Eye (tissue), 1 donor: ENCODE measurements around the gene PLP2.
A peak's percentile ranks its signal among the peaks of the same experiment; 100 is the strongest.
"Not testable (repeated sequence)": the region's sequence is repeated elsewhere in the genome, so short reads cannot be mapped to it uniquely, and the experiment has no call there.

ENCODE experiments used
- DNase-seq: peaks from one replicate; pipeline ENCODE4 v3.0.0-alpha.2; 2015

PLP2 gene, protein sequence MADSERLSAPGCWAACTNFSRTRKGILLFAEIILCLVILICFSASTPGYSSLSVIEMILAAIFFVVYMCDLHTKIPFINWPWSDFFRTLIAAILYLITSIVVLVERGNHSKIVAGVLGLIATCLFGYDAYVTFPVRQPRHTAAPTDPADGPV

DNA sequence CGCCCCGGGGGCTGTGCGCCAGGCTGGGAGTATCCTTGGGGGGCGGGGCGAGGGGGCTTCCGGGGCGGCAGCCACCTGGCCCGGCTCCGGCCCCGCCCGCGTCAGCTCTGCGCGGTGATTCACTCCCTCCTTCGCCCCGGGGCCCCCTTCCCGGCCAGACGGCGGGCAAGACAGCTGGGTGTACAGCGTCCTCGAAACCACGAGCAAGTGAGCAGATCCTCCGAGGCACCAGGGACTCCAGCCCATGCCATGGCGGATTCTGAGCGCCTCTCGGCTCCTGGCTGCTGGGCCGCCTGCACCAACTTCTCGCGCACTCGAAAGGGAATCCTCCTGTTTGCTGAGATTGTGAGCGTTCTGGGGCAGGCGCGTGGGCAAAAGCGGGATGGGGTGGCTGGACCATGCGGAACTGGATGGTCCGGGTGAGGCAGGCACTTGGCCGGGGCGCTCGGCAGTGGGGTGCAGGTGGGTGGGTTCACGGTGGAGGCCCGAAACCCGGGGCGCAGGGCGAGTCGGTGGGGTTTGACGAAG, at the start of gene PLP2:
Gene PLP2, plus strand, starts transcription at position 147 of the 528 bp plus-strand sequence. Its CDS starts 103 bp downstream, at position 250.
- peak; percentile 45 for DNase-seq

DNA sequence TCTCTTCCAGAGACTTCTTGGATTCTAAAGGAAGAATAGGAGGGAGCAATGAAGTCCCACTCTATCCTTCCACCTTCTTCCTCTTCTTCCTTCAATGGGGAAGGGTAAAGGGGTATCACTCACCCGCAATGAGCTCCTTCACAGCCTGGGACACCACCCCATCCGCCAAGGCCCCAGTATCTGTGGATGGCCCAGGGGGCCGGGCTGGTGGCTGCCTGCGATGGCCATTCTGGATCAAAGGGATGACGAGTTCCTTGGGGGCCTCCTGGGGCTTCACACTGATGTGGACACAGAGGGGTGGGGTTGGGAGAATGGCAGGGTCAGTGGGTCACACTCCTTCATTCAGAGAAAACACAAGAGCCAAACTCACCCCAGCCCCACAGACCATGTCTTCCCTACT, 49.2 kb upstream of the PLP2 start:
- DNase-seq = no peak

DNA sequence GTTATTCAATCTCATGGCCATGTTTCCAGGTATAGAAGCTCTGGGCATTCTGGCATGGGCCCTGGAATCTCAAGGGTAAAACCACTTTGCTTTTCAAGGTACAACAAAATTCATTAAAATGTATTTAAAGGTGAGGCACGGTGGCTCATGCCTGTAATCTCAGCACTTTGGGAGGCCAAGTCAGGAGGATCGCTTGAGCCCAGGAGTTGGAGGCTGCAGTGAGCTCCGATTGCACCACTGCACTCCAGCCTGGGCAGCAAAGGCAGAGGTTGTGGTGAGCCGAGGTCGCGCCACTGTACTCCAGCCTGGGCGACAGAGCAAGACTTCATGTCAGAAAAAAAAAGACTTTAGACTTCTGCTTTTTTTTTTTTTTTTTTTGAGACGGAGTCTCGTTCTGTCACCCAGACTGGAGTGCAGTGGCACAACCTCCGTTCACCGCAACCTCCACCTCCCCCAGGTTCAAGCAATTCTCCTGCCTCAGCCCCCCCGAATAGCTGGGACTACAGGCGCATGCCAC, 43.9 kb upstream of the PLP2 start:
- not testable (repeated sequence) for DNase-seq

DNA sequence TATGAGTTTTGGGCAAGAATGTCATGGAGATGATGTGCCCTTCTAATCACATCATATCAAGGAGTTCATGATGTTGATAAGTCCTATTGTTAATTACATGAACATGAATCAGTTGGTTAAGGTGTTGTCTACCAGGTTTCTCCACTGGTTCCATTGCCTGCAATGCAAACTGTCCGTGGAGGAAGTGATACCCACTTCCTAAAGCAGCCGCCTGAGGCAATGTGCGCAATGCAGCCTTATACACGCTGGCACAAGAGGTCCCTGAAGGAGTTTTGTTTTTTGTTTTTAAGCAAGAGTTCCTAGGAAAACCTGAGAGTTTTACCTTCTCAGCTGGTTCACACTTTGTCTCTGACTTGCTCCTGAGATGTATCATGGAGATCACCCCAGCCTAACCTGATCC, 42.3 kb upstream of the PLP2 start:
- DNase-seq = no peak

DNA sequence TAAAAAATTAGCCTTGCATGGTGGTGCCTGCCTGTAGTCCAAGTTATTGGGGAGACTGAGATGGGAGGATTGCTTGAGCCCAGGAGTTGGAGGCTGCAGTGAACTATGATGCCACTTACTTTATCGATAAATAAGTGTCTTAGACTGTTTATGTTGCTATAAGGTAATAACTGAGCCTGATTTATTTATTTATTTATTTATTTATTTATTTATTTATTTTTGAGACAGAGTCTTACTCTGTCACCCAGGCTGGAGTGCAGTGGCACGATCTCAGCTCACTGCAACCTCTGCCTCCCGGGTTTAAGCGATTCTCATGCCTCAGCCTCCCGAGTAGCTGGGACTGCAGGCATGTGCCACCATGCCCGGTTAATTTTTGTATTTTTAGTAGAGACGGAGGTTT, 39.4 kb upstream of the PLP2 start:
- not testable (repeated sequence) for DNase-seq

DNA sequence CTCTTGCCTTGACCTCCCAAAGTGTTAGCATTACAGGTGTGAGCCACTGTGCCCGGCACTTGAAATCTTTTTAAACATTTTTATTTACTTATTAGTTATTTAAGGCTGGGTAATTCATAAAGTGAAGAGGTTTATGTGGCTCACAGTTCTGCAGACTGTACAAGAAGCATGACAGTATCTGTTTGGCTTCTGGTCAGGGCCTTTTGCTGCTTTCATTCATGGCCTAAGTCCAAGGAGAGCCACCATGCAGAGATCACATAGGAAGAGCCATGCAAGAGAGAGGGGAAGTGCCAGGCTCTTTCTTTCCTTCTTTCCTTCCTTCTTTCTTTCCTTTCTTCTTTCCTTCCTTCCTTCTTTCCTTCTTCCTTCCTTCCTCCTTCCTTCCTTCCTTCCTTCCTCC, 37.9 kb upstream of the PLP2 start:
- no peak for DNase-seq

DNA sequence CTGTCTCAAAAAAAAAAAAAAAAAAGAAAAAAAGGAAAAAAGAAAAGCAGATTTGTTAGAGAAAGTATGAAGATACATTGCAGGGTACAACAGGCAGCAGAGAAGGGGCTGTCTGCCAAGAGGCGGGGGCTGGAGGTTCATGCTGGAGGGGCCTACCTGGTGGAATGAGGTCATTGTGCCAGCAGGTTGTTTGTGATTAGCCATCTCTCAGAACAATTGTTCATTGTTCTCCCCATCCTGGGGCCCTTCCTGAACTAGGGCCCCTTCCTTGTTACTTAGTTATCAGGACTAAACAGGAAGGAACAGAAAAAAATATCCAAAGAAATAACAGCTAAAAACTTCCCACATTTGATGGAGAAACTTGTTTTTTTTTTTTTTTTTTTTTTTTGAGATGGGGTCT, 34.2 kb upstream of the PLP2 start:
- DNase-seq = no peak

DNA sequence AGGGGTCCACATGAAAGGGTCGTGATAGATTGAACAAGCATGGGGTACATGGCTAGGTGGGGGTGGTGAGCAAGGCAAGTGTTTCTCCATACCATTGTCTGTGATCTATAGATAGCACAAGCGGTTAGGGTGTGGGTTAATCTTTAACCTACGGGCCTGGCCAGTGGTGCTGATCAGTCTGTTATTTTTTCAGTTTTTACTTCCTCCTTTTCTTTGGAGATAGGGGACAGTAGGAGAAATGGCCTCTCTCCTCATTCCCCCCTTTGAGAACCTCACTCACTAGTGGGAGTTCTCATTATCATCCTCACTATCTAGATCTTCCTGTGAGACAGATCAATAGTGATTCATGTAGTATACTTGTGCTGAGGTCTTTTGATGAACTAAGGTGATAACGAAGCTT, 32.0 kb upstream of the PLP2 start:
- DNase-seq = no peak

DNA sequence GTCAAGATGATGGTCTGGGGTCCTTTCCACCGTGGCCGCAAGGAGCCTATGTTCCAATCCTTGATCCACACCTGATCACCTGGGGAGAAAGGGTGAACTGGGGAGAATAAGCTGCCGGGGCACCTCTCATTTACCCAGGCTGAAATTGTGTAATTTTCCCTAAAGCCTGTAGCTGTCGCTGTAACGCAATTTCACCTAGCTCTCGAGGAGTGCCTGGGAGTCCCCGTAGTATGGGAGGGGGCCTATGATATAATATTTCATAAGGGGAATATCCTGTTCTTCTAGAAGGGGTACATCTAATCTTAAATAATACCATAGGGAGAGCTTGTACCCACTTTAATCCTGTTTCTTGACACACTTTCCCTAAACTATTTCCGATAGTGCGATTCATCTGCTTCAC, 29.4 kb upstream of the PLP2 start:
- DNase-seq = not testable (repeated sequence)

DNA sequence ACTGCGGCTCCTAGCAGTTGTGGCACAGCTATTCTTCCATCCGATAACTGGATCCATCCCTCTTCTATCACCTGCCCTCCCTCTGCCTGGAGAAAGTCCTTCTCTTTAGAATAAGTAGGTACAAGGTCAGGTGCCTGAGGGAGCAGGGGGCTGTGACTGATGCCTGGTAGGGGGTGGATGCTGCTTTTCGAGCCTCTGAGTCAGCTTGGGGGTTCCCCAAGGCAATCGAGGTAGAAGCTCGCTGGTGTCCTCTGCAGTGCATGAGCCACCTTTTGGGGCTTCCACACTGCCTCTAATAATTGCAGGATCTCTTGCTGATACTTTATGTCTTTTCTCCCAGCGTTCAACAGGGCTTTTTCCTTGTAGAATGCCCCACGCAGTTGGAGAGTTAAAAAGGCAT, 28.5 kb upstream of the PLP2 start:
- not testable (repeated sequence) for DNase-seq

DNA sequence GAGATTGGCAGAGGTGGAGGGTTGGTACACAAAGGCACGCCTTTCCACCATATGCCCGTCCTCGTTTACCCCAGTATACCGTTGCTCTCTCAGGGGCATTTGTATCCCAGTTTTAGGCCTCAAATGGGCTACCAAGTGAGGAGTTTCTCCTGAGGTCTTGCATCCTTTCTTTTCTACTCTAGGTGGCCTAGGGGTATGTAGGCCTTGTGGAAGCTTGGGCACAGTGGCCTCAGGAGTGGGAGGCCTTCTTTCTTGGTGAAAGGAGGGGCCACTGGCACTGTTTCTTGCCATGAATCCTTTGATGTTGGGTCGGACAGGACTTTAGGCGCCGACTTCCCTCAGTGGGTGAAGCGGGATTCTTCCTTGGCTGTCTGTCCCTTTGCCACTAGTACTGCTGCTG, 24.4 kb upstream of the PLP2 start:
- no peak for DNase-seq

DNA sequence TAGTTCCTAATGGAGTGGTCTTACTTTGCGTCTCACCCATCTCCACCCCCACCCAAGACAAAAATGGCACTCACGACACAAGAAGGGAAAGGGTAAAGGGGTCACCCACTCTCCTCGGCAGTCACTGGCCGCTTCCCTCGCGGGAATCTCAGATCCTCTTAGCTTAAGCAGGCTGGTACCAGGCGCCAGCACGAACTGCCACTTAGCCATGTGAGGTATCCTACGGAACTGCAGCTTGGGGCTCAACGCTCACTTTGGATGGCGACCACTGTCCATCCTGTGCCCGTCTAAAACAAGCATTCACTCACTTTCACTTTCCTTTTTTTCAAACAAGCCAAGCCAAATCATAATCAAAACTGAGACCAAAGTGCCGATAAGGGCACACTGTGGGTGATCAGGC, 23.8 kb upstream of the PLP2 start:
- DNase-seq = no peak

DNA sequence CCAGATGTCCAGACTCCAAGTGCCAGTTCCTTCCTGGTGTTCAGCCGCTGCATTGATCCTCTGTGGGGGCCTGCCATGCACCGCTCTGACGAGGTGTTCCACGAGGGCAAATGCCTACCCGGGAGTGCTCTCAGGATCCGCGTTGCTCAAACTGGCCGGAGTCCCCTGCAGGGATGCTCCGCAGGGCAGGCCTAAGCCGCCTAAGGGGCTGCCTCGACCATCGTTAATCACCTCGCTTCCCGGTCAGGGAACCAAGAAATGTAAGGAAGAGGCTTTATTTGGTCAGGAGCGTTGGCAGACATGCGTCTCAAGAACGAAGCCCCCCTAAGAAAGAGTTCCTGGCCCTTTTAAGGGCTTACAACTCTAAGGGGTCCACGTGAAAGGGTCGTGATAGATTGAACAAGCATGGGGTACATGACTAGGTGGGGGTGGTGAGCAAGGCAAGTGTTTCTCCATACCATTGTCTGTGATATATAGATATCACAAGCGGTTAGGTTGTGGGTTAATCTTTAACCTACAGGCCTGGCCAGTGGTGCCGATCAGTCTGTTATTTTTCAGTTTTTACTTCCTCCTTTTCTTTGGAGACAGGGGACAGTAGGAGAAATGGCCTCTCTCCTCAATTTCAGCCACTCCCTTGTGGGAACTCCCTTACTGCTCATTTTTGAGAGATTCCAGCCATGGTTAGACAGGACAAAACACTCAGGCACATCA, 23.2 kb upstream of the PLP2 start:
- DNase-seq = not testable (repeated sequence)

DNA sequence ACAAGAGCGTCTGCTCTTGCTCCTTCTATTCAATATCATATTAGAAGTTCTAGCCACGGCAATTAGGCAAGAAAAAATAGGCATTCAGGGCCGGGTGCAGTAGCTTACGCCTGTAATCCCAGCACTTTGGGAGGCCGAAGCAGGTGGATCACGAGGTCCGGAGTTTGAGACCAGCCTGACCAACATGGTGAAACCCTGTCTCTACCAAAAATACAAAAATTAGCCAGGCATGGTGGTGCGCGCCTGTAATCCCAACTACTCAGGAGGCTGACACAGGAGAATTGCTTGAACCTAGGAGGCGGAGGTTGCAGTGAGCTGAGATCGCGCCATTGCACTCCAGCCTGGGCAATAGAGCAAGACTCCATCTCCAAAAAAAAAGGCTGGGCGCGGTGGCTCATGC, 22.4 kb upstream of the PLP2 start:
- DNase-seq = not testable (repeated sequence)

DNA sequence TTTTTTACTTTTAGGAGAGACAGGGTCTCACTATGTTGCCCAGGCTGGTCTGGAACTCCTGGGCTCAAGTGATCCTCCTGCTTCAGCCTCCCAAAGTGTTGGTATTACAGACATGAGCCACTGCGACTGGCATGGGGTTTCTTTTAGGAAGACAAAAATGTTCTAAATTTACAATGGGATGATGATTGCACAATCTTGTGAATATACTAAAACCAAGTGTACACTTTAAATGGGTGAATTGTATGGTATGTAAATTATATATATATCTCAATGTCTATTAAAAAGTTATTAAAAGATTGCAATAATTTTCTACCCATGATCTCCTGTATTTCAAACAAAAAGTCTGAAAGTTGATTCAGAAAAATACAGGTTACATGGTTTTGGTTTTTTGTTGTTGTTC, 18.2 kb upstream of the PLP2 start:
- DNase-seq = no peak

DNA sequence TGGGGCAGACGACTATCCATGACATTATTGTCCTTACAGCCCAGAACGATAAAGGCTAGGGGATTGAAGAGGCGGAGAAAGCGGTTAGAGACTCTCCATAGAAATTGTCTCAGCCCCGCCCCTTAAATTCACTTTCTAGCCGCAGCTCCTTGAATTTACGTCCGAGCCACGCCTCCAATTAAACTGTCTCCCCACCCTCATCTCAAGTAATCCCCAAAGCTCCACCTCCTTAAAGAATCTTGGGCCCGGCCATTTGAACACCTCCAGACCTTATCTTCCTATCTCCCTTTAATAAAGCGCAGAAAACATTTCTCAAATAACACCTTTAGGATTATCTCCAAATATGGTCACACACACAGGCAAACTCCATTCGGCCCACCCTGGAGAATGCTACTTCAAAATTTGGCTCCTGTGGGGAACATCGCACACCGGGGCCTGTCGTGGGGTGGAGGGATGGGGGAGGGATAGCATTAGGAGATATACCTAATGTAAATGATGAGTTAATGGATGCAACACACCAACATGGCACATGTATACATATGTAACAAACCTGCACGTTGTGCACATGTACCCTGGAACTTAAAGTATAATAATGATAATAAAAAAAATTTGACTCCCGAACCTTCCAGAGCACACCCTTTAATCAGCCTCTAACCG, 16.3 kb upstream of the PLP2 start:
- DNase-seq = peak; percentile 77

DNA sequence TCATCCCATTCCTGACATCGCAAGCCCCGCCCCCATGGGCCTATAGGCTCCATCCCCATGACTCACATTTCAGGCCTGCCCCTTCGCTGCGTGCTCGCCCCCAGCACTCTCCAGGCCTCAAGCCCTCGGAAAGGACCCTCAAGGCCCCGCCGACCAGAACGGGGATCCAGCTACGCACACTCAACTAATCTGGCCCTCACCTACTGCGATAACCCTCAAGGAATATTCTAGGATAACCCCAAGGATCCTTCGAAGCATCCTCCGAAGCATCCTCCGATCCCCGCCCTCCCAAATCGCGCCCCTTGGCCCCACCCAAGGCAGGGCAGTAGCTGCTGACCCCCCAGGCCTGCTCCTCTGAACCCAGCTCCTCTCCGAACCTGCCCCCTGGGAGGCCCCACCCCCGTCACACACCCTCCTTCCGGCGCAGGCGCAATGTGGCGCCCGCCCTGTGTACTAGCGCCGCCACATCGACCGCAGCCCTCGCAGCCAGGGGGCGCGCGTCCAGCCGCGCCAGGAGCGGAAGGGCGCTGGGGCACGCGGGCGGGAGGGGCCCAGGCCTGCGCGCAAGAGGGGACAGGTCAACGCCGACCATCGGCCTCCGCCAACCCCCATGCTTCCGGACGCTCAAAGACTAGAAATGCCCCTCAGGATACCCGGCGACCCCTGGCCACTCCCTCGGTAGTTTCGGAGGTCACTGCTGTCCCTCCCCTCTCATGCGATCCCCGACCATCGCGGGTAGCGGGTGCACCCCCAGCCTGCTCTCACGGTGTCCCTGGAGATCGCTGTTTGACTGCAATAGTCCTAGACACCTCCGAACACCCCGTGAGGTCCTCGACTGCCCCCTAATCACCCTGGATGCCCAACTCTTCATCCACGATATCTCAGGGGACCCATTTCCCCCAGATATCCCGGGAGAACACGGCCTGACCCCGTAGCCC, 15.5 kb upstream of the PLP2 start:
- DNase-seq = peak; percentile 93

DNA sequence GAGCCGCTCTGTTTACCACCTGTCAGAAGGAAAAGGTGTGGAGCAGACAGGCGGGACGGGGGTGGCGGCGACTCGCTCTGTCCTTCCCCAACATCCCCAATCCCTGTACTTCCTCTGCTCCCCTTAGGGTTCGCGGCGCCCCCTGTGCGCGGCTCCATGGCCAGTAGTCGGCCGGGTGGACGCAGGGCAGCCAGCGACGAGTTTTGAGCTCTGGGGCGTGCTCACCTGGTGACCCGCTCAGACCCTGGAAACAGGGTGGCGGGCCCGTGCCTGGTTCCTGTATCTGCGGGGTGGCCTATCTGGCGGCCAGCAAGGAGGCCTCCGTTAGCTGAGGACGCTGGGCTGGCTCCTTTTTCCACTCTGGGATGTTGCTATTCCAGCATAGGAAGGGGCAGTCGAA, 14.5 kb upstream of the PLP2 start:
- DNase-seq = no peak

DNA sequence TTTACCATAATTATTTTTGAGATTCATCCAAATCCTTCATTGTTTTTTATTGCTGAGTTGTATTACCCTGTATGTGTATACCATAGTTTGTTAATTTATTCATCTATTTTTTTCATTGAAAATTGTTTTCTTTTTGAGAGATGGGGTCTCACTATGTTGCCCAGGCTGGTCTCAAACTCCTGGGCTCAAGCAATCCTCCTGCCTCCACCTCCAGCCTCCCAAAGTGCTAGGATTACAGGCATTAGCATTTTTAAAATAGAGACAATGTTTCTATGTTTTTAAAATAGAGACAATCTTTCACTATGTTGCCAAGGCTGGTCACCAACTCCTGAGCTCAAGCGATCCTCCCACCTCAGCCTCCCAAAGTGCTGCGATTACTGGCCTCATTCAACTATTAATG, 10.8 kb upstream of the PLP2 start:
- DNase-seq = no peak

DNA sequence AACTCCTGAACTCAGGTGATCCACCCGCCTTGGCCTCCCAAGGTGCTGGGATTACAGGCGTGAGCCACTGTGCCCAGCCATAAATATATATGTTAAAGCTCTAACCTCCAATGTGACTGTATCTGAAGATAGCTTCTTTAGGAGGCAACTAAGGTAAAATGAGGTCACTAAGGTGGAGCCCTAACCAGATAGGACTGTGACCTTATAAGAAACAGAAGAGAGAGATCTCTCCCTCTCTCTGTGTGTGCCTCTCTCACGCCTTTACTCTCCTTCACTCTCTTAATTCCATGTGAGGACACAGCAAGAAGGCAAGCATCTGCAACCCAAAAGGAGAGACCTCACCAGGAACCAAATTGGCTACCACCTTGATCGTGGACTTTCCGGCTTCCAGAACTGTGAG, 10.1 kb upstream of the PLP2 start:
- DNase-seq = no peak

DNA sequence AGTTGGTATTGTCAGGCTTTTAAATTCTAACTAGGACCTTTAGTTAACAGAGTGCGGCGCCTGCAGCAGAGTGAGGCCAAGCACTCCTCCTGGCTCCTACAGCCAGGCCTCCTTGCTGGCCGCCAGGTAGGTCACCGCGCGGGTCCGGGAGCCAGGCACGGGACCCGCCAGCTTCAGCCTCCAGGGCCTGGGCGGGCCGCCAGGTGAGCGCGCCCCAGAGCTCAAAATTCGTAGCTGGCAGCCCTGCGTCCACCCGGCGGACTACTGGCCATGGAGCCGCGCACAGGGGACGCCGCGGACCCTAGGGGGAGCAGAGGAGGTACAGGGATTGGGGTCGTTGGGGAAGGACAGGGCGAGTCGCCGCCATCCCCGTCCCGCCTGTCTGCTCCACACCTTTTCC, 9.1 kb upstream of the PLP2 start, which contains the start of gene MAGIX:
Gene MAGIX, plus strand, starts transcription at position 139 of the 400 bp plus-strand sequence. Its CDS starts 132 bp downstream, at position 271.
- DNase-seq = no peak

DNA sequence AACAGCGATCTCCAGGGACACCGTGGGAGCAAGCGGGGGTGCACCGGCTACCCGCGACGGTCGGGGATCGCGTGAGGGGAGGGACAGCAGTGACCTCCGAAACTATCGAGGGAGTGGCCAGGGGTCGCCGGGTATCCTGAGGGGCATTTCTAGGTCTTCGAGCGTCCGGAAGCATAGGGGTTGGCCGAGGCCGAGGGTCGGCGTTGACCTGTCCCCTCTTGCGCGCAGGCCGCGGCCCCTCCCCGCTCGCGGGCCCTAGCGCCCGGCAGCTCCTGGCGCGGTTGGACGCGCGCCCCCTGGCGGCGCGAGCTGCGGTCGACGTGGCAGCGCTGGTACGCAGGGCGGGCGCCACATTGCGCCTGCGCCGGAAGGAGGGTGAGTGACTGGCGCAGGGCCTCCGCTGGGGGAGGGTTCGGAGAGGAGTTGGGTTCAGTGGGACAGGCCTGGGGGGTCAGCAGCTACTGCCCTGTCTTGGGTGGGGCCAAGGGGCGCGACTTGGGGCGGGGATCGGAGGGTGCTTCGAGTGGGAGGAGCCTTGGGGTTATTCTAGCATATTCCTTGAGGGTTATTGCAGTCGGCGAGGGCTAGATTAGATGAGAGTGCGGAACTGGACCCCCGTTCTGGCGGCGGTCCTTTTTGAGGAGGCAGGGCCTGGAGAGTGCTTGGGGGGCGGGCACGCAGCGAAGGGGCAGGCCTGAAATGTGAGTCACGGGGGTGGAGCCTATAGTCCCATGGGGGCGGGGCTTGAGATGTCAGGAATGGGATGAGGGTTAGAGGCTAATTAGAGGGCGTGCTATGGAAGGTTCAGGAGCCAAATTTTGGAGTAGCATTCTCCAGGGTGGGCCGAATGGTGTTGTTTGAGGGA, 7.9 kb upstream of the PLP2 start:
- peak; percentile 90 for DNase-seq
